ENCODE data around the gene ARHGAP26. TPM values are rescaled to one million over a fixed set of nuclear protein-coding genes. Genes with fewer than 3 reads are reported as not detected.
"Not testable (repeated sequence)": the region's sequence is repeated elsewhere in the genome, so short reads cannot be mapped to it uniquely, and the experiment has no call there.

The ARHGAP26 gene
- total RNA-seq, 1 donor from 2014 or later: 14.1 TPM

- H3K4me3 Mint-ChIP-seq (ENCODE audit: unreplicated experiment): no peak overlapping the region
- H3K9me3 Mint-ChIP-seq (ENCODE audit: unreplicated experiment): no peaks in the 10 kb centered on the region
Observed at GRCh38 chr5:143115381-143115780, 345.2 kb downstream of the ARHGAP26 start.

GRCh38 chr5:143116814-143117213 is 346.6 kb downstream of the ARHGAP26 start:
- no peak for DNase-seq (ENCODE audit: extremely low spot score, unreplicated experiment)
- H3K27ac Mint-ChIP-seq (ENCODE audit: unreplicated experiment): no peak overlapping the region
- H3K27me3 Mint-ChIP-seq (ENCODE audit: unreplicated experiment): no peaks in the 10 kb centered on the region
- no peaks in the 10 kb centered on the region for H3K36me3 Mint-ChIP-seq (ENCODE audit: unreplicated experiment)
- TF ChIP-seq CTCF (IDR thresholded peaks at IDR 0.05): no peak
- H3K4me3 Mint-ChIP-seq (ENCODE audit: unreplicated experiment): no peak overlapping the region
- no peaks in the 10 kb centered on the region for H3K9me3 Mint-ChIP-seq (ENCODE audit: unreplicated experiment)
- H3K4me1 Mint-ChIP-seq (ENCODE audit: unreplicated experiment): peaks cover 8% of the 10 kb centered on the region

More at GRCh38 chr5:143115381-143115780, 345.2 kb downstream of the ARHGAP26 start:
- TF ChIP-seq CTCF (IDR thresholded peaks at IDR 0.05): no peak
- Mint-ChIP-seq H3K27ac (ENCODE audit: unreplicated experiment) (no peak overlapping the region), H3K27me3 (ENCODE audit: unreplicated experiment) (no peaks in the 10 kb centered on the region), H3K36me3 (ENCODE audit: unreplicated experiment) (no peaks in the 10 kb centered on the region), H3K4me1 (ENCODE audit: unreplicated experiment) (peaks cover 22% of the 10 kb centered on the region)
- no peak for DNase-seq (ENCODE audit: extremely low spot score, unreplicated experiment)

- TF ChIP-seq CTCF (IDR thresholded peaks at IDR 0.05): no peak
- Mint-ChIP-seq H3K36me3 (ENCODE audit: unreplicated experiment) (no peaks in the 10 kb centered on the region), H3K4me1 (ENCODE audit: unreplicated experiment) (peaks cover 2% of the 10 kb centered on the region), H3K4me3 (ENCODE audit: unreplicated experiment) (no peak overlapping the region), H3K27me3 (ENCODE audit: unreplicated experiment) (no peaks in the 10 kb centered on the region), H3K9me3 (ENCODE audit: unreplicated experiment) (no peaks in the 10 kb centered on the region), H3K27ac (ENCODE audit: unreplicated experiment) (no peak overlapping the region)
- no peak for DNase-seq (ENCODE audit: extremely low spot score, unreplicated experiment)
Observed at GRCh38 chr5:143117821-143118220, 347.6 kb downstream of the ARHGAP26 start.

GRCh38 chr5:143118222-143118621 is 348.0 kb downstream of the ARHGAP26 start:
- no peak for DNase-seq (ENCODE audit: extremely low spot score, unreplicated experiment)
- no peak for TF ChIP-seq CTCF (IDR thresholded peaks at IDR 0.05)
- Mint-ChIP-seq H3K9me3 (ENCODE audit: unreplicated experiment) (no peaks in the 10 kb centered on the region), H3K4me3 (ENCODE audit: unreplicated experiment) (no peak overlapping the region), H3K27ac (ENCODE audit: unreplicated experiment) (no peak overlapping the region), H3K4me1 (ENCODE audit: unreplicated experiment) (peaks cover 2% of the 10 kb centered on the region), H3K36me3 (ENCODE audit: unreplicated experiment) (no peaks in the 10 kb centered on the region), H3K27me3 (ENCODE audit: unreplicated experiment) (no peaks in the 10 kb centered on the region)

GRCh38 chr5:143118818-143119217 is 348.6 kb downstream of the ARHGAP26 start:
- DNase-seq (ENCODE audit: extremely low spot score, unreplicated experiment); H3K27ac Mint-ChIP-seq (ENCODE audit: unreplicated experiment); H3K27me3 Mint-ChIP-seq (ENCODE audit: unreplicated experiment); H3K9me3 Mint-ChIP-seq (ENCODE audit: unreplicated experiment); H3K4me1 Mint-ChIP-seq (ENCODE audit: unreplicated experiment); H3K36me3 Mint-ChIP-seq (ENCODE audit: unreplicated experiment); H3K4me3 Mint-ChIP-seq (ENCODE audit: unreplicated experiment): not testable (repeated sequence)

GRCh38 chr5:143119291-143119769 is 349.2 kb downstream of the ARHGAP26 start:
- no peaks in the 10 kb centered on the region for H3K36me3 Mint-ChIP-seq (ENCODE audit: unreplicated experiment)
- no peaks in the 10 kb centered on the region for H3K9me3 Mint-ChIP-seq (ENCODE audit: unreplicated experiment)
- peaks cover 2% of the 10 kb centered on the region for H3K4me1 Mint-ChIP-seq (ENCODE audit: unreplicated experiment)

More at GRCh38 chr5:143119291-143119769, 349.2 kb downstream of the ARHGAP26 start:
- no peak overlapping the region for H3K4me3 Mint-ChIP-seq (ENCODE audit: unreplicated experiment)
- no peak overlapping the region for H3K27ac Mint-ChIP-seq (ENCODE audit: unreplicated experiment)
- no peak for TF ChIP-seq CTCF (IDR thresholded peaks at IDR 0.05)
- no peak for DNase-seq (ENCODE audit: extremely low spot score, unreplicated experiment)
- H3K27me3 Mint-ChIP-seq (ENCODE audit: unreplicated experiment): no peaks in the 10 kb centered on the region

All from osteocyte (in vitro differentiated cells).